ENCODE measurements around the gene EDN2. TPM values are rescaled to one million over a fixed set of nuclear protein-coding genes. Genes with fewer than 3 reads are reported as not detected.

Gene EDN2
- total RNA-seq (2014; rRNA removed; shearing (Covaris generic)): not detected in 2 replicates
- polyA plus RNA-seq (2015; cell fraction: cytosol; rRNA removed): 0.06 TPM in 1 of 2 replicates, not detected in the other
- polyA plus RNA-seq (2015; cell fraction: nucleus; rRNA removed): 0.67 TPM in 1 of 2 replicates, not detected in the other

DNA sequence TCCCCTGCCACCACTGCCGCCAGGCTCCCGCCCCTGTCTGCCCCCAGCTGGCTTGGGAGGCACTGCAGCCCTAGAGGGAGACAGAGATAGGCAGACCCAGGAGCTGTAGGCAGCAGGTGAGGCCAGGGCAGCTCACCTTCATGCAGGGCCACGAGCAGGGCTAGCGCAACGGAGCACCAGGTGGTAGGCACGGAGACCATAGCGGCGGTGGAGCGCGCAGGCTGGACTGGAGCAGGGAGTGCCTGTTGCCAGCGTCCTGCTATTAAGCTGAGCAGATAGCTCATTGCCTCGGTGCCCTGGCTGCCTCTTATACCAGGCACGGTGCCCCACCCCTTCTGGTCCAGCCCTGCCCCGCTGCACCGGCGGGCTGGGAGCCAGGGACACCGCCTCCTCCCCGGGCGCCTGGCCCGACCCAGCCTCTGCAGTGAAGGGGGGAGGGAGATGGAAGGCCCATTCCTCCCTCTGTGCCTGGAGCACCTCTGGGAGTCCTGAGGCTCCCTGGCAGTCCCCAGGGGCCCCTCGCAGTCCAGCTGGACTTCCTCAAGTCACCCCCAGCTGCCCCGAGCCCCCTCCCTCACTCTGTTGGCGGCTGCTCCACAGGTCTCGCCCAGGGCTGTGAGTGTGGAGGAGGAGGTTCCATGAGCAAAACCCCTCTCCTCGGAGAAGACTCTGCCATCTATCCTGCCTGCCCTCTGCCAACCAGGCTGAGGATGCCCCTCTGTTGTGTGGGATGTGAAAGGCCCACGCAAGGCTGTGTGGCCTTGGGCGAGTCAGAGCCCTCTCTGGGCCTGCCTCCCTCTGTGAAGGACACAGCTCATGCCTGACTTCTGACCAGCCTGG is at the start of gene EDN2:
Gene EDN2 (minus strand): TSS at position 282 of the 840 bp plus-strand sequence. CDS start 82 bp downstream, at position 200.
- DNase-seq (ENCODE audit: low read depth): no peak

DNA sequence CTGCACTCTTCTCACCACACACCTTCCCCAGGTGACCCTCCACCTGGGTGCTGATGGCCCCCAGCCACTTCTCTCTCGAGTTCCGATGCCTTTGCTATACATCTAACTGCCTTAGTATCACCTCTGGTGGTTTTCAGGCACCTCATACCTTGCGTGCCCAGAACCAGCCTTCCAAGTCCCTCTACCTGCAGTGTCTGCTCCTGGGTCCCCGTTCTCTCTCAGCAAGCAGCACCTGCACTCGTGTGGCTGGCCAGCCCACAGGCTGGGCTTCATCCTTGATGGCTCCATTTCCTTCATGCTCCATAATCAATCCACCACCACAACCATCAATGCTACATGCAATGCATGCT is 49.2 kb upstream of the EDN2 start:
- no peak for DNase-seq (ENCODE audit: low read depth)

DNA sequence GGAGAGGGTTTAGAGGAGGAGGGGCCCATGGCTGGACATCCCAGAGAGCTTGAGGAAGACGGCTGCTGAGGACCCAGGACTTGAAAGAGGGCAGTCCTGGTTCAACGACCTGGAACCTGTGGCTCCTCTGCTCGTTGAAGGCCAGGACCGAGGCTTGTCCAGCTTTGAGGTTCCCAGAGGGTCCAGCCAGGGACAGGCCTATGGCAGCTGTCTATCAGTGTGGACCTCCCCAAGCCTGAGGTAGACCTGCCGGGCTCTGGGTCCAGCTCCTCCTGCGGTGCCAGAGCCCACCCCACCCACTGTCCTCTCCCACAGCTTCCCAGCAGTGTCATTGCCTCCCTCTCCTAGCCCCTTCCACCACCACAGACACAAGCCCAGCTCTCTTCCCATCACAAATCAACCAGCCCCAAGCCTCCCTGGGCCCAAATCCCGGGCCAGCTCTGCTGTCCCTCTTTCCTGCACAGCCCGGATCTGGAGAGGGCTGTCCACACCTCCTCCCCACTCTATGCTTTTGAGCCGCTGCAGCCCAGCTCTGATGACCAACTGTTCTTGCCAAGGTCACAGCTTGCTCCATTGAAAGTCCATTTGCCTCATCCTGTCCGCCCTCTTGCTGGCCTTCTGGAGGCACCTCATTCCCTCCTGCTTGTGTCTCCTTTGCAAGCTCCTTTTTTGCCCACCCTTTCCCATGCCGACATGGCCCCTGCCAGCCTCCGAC is 48.7 kb upstream of the EDN2 start:
- DNase-seq (ENCODE audit: low read depth): no peak

DNA sequence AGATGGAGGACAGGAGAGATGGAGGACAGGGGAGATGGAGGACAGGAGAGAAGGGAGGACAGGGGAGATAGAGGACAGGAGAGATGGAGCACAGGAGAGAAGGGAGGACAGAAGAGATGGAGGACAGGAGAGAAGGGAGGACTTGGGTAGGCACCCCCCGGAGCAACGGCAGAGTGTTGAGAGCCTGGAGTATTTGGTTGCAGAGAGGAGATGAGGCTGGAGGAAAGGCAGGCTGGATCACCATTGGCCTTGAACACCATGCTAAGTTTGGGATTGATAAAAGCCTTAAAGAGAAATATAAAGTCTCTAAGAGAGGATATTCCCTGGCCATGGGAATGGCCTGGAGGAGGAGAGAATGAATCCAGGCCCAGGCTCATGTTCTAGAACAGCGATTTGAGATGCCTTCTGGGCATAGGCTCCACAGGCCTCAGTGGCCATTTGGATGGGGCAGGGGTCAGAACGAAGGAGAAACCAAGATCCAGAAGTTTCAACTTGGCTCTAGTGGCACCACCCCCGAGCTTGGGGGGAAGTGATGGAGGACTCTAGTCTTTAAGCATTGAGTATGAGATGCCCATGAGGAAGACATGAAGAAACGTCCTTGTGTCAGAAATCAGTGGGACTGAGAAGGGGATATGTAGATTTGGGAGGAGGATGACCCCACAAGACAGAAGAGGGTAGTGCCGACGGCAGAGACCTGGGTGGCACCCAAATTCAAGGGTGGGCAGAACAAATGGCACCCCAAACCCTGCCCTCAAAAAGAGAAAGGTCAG is 47.9 kb upstream of the EDN2 start:
- DNase-seq (ENCODE audit: low read depth): no peak

DNA sequence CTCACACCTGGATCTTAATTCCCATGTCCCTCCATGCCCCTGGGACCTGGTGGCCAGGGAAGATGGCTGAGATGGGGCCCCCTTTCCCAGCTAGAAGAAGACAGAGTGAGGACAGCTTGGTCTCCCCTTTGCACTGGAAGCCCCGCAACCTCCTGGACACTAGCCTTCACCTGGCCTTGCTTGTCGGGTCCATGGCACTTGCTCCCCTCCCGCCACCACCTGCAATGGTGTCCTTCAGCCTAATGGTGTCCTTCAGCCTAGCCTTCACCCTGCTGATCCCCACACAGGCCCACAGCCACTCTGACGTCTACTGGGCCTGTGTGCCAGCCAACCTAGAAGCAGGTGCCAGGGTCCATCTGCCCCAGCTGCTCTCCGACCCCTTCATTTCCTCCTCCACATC is 45.9 kb upstream of the EDN2 start:
- DNase-seq (ENCODE audit: low read depth): no peak

DNA sequence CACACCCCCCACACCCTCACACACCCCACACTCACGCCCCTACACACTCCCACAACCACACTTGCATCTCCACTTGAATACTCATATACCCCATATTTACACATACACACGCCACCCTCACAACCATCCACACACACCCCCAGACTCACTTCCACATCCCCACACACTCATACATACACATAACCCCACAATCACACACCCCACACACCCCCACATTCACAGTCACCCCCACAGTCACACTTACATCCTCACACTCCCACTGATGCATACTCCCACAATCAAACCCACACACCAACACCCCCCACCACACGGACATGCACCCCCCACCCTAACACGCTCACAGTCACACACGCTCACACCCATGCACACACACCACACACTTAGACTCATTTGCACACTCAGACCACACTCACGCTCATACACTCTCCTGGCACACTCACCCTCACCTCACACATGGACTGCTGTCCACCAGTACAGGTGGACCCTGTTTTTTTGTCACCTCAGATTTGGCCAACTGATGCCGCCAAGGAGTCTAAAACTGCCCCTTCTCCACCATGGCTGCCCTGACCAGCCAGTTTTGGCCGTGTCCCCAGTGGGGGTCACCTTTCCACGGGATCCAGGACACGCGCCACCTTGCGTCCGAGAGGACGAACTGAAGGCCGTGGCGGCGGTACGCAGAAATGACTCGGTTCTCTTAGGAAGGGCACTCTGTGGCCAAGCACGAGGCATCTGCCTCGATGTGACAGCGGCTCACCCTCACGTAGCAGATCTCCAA is 45.3 kb upstream of the EDN2 start:
- no peak for DNase-seq (ENCODE audit: low read depth)

DNA sequence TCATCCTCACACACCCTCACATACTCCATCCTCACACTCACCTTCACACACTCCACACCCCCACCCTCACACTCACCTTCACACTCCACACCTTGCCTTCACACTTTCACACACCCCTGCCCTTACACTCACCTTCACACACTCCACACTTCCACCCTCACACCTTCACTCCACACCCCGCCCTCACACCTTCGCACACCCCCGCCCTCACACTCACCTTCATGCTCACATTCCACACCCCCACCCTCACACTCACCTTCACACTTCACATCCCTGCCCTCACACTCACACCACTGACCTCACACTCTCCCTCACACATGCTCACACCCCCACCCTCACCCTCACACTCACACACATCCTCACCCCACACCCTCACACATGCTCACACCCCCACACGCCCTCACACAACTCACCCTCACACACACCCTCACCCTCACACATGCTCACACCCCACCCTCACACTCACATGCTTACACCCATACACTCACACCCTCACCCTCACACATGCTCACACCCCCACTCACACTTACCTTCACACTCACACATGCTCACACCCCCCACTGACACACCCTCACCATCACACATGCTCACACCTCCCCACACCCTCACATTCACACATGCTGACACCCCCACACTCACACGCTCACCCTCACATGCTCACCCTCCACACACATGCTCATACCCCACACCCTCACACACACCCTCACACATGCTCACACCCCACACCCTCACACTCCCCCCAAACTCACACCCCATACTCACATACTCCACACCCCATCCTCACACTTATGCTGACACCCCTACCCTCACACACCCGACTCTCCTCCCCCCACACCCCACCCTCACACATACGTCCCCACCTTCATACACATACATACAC is 44.5 kb upstream of the EDN2 start:
- no peak for DNase-seq (ENCODE audit: low read depth)

DNA sequence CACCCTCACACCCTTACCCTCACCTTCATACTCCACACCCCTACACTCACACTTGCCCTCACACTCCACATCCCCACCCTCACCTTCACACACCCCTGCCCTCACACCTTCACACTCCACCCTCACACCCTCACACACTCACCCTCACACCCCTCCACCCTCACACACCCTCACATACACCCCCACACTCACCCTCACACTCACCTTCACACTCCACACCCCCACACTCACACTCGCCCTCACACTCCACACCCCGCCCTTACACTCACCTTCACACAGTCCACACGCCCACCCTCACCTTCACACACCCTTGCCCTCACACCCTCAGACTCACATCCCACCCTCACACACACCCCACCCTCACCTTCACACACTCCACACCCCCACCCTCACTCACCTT is 43.6 kb upstream of the EDN2 start:
- DNase-seq (ENCODE audit: low read depth): no peak

DNA sequence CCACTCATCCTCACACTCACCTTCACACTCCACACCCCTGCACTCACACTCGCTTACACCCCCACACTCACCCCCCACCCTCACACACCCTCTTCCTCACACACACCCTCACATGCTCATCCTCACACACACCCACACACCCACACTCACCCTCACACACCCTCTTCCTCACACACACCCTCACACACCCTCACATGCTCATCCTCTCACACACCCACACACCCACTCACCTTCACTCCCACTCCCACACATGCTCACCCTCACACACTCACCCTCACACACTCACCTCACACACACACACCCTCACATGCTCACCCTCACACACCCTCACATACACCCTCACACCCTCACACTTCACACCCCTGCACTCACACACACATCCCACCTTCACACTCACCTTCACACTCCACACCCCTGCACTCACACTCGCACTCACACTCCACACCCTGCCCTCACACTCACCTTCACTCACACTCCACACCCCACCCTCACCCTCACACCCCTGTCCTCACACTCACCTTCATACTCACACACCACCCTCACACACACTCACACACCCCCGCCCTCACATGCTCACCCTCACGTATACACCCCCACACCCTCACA is 42.6 kb upstream of the EDN2 start:
- DNase-seq (ENCODE audit: low read depth): no peak

DNA sequence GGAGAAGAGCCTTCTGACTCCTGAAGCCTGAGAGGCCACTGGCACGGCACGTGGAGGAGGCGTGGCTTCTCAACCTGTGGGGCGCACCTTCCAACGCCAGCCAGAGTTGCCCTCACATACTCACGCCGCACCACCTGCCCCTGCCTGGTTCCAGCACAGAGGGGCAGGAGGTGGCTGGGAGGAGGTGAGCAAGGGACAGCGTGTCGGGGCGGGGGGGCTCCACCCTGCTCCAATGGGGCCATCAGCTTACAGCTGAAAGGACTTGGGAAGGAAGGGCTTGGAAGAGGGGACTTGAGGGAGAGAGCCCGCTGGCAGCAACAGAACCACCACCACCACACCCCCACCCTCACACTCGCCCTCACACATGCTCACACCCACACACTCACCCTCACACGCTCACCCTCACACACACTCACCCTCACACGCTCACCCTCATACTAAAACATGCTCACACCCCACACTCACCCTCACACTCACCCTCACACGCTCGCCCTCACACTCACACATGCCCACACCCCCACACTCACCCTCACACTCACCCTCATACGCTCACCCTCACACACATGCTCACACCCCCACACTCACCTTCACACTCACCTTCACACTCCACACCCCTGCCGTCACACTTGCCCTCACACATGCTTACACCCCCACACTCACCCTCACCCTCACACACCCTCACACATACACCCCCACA is 41.6 kb upstream of the EDN2 start:
- DNase-seq (ENCODE audit: low read depth): no peak

DNA sequence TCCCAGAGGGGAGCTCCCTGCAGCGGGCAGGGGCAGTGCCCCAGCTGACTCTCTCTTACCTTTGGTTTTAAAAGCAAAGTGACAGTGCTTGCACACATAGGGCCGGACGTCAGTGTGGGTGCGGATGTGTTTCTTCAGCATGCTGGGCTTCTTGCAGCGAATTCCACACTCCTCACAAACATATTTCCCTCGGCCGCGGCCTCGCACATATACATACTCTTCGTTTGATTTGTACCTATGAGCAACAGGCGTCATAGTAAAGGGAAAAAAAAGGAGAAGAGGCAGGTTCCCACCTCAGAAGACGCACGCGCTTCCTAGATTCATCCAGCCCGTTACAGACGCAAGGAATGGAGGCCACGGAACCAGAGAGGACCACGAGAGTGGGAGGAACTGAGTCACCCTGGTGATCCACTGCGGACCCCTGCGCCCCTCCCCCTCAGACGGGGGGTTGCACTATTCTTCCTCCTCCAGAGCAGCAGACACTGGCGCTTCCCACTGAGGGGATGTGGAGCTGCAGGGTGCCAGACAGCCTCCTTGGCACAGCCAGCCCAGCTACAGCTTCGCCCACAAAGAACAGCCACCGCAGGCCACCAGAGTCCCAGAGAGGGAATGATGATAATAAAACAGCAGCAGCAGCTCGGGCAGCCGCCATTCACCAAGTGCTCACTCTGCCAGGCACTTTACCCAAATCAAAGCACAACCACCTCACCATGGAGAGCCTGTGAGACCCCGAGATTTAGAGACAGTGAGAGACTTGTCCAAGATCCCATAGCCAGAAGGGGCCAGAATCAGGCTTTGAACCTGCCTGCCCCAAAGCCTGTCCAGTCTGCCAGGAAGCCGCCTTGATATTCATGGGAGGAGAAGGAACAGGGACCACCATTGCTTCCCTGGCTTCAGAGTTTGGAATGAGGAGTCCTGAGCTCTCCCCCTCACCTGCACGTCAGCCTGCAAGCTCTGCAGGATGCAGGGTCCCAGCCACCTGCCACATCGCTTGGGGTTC is 40.5 kb upstream of the EDN2 start:
- no peak for DNase-seq (ENCODE audit: low read depth)

DNA sequence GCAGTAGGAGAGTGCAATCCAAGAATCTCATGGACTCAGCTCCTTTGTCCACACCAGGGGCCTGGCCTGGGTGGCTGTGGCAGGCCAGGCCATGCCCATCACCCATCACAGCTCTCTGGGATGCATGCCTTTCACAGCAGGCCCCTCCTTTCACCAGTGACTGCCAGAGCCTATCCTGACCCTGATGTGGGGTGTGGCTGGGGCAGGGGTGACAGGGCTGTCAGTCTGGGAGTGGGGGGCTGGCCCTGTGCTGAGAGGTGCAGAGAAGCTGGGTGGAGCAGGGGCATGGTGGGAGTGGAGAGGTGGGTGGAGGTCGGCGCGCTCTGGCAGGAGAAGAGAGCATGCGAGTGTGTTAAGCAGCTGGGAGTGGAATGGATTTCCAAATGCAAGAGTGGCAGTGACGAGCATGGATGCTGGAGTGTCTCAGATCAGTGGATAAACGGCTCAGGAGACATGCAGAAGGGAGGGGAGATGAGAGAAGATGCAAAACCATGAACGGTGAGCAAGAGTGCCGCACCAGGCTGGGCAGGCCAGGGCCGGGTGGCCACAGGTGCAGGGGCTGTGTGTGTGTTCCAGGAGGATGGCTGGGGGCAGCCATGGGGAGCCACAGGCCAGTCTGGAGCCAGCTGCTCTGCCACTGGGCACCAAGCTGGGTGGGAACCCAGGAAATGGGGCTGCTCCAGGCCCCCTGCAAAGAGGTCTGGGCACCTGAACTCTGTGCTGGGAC is 39.6 kb upstream of the EDN2 start:
- DNase-seq (ENCODE audit: low read depth): no peak

DNA sequence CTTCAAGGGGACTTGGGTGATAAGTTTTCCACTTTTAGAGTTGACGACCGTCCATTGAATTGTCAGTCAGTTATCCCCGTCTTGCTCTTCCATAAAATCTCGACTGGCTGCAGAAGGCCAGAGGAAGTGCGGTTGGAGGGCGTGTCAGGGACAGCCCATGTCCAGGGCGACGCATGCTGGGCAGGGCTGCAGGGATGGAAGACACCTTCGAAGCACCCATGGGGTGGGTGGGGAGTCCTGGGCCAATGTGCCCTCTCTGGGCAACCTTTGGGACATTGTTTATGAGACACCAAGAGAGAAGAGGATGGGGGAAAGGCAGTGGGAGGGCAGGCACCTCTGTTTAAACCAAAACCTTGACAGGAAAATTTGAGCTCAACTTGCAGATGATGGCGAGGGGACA is 38.6 kb upstream of the EDN2 start:
- DNase-seq (ENCODE audit: low read depth): no peak

DNA sequence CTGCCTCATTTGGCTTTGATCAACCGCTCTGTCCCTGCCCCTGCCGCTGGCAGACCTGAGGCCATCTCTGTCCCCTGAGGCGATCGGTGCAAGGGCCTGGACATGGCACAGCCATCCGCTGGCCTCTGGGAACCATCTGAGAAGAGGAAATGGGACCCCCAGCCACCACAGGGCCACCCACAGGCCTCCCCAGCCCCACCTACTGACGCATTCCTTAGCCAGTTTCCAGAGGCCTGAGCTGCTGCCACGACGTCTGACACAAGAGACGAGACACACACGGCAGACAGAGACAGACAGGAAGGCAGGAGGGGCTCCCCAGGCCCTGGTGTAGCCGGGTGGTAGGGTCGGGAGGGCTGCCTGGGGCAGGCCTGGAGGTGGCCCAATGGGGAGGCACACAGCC is 37.3 kb upstream of the EDN2 start:
- DNase-seq (ENCODE audit: low read depth): no peak

DNA sequence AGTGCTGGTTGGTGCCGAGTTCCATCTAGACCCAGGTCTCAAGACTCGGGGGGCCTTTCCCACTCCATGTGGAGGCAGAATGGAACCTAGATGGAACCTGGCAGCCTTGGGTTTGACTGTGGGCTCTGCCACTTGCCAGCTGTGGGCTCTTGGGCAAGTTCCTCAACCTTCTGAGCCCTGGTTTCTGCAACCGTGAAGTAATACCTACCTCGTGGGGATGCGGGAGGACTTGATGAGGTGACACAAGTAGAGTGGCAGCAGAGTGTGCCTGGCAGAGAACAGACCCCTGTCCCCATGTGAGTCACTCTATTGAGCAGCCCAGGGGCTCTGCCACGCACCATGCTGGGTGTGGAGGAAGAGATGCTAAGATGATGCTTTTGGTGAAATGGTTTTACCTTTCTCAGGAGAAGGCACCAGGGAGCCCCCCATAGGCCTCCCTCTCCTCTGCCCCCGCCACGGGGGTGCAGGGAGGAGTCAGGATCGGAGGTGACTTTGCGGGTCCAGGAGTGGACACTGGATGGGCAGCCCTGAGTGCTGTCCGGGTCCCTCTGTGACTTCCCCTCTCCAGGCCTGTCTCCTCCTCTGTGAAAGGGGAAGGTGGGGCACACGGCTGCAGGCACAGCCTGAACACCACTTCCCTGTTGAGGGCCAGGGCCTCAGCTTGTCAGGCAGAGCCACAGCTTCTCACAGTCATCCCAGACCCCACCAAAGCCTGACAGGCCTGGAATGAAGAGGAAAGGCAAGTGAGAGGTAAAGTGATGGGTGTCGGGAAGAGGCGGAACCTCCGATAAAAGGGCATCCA is 36.7 kb upstream of the EDN2 start:
- DNase-seq (ENCODE audit: low read depth): no peak

DNA sequence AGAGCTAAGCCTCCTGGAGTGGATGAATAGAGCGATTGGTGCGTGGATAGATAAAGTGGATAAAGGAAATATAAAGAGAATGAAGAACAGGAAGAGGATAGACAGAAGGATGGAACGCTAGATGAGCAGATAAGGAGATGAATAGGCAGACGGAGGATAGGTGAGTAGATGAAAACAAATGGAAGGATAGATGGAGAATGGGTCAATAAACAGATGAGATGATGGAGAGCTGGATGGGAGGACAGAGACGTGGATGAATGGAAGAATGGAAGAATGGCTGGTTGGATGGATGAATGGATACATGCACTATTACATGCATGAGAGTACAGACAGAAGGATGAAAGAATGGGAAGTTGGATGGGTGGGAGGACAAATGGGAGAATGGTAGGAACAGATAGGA is 35.2 kb upstream of the EDN2 start:
- no peak for DNase-seq (ENCODE audit: low read depth)

All from HT1080 (cell line).